PFSK-1 (cell line): ENCODE data around the gene FAM228B.

Experiments used
- REST ChIP-seq, 2 experiments: IDR thresholded peaks; 2 replicates each; pipeline versions ENCODE4 v1.6.1 to v1.8.0; 2011 to 2012; ENCODE audit warnings: low read depth in 2 of 2, low read length in 2 of 2, control low read depth in 1 of 2, inconsistent platforms in 1 of 2, mild to moderate bottlenecking in 1 of 2, moderate library complexity in 1 of 2; ENCODE audit not compliant: insufficient read depth in 1 of 2
- SIN3A ChIP-seq: IDR thresholded peaks from 2 replicates; pipeline ENCODE4 v1.6.1; 2012; ENCODE audit warnings: mild to moderate bottlenecking, low read length, moderate library complexity, borderline replicate concordance; ENCODE audit not compliant: insufficient read depth
- TAF1 ChIP-seq: IDR thresholded peaks from 2 replicates; pipeline ENCODE4 v1.6.1; 2012; ENCODE audit warnings: low read length, control low read depth, borderline replicate concordance; ENCODE audit not compliant: insufficient read depth

- TF ChIP-seq SIN3A: no peak
- TF ChIP-seq TAF1: no peak
- TF ChIP-seq REST (IDR thresholded peaks at IDR 0.05; ENCODE audit: insufficient read depth in 1 of 2, low read depth in 2 of 2, low read length in 2 of 2): no peak
These were observed 40.3 kb downstream of the FAM228B start for GRCh38 chr2:24163601-24164000.
